Smooth muscle cell of the umbilical artery (primary cell): ENCODE results near the gene SMIM11. TPM values are rescaled to one million over a fixed set of nuclear protein-coding genes. Genes with fewer than 3 reads are reported as not detected.

Experiments
- total RNA-seq: library from RNA; depleted of rRNA; stranded (reverse); fragments of >200 nt; gene quantifications from 2 replicates; pipeline ENCODE4 v1.2.3, GENCODE V29; 2014

SMIM11 gene, protein sequence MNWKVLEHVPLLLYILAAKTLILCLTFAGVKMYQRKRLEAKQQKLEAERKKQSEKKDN
- 0.89 and 1.7 TPM in 2 replicates for total RNA-seq

DNA sequence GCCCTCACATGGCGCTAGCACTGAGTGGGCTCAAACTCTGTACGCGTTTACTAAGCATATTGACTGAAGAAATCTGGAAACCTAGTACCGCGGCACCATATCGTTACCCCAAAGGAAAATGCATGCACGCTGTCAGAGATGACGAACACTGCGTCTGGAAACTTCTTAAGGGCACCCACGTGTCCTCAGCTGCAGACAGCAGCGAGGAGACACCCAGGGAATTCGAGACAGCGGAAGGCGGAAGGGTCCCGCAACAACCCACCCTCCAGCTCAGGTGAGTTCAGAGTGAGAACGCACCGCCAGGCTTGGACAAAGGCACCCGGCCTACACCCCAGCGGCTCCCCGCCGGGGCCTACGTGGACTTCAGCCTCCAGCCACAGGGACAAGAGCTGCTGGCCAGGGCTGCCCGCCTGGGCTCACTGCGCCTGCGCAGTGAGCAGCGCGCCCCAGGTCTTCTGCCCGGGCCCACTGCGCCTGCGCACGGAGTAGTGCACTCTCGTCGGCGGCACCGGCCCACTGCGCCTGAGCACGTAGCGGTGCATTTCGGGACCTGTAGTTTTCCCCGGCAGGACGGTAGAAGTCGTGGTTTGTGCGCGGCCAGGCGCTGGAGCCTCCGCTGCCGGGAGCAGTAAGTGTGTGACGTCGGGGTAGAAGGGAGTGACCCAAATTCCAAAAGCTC, at the start of gene SMIM11:
Gene SMIM11 (plus strand): TSS at position 568 of the 679 bp plus-strand sequence. CDS start 3,998 bp downstream, outside the sequence.

DNA sequence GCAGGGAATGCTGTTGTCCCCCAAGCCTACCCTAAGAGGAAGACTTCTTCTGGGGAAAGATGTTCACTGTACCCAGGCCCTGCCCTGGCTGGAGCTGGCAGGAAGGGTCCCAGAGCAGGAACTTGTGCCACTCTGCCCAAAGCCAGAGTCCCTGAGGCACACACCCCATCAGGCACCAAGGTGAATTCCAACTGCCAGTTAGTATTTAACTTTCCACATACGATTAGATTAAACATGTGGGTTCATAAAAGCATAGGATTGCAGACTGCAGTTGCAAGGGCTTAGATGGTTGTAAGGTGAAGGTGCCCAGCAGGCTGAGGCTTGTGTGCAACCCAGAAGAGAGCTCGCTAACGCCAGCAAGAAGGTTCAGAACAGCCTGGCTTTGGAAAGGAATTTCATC, 11.6 kb upstream of the SMIM11 start, which contains the start of gene KCNE2:
Gene KCNE2 (plus strand): TSS at position 274 of the 400 bp plus-strand sequence. CDS start 6,473 bp downstream, outside the sequence.

DNA sequence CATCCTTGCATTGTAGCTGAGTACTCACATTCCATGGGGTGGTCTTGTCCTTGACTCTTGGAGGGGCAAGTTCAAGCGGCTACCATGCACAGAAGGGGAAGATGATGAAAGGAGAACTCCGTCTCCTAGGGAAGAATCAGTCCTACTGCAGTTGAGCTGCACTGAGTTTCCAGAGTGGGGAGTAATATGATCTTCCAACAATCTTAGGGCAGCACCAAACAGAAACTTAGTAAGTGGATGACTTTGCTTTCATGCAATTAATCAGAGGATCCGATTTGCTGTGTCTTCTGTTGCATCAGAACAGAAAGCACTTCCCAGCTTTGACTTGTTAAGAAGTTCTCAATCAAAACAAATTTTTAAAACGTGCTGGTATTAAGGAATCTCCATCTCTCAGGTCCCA, 48.5 kb downstream of the SMIM11 start, which contains the start of gene SMIM34:
Gene SMIM34 (minus strand): TSS at position 147 of the 400 bp plus-strand sequence. CDS start 112 bp downstream, at position 35.

Other genes with a start within 250 kb of the SMIM11 start
- not detected in 2 replicates for gene KCNE2, start 11.5 kb upstream of the SMIM11 start, total RNA-seq
- gene SMIM34, start 48.4 kb downstream of the SMIM11 start, total RNA-seq = 0.14 TPM in 1 of 2 replicates, not detected in the other
- gene KCNE1, start 136.7 kb downstream of the SMIM11 start, total RNA-seq = 0.18 and 0.30 TPM in 2 replicates
- 66.2 and 123 TPM in 2 replicates for gene RCAN1, start 239.6 kb downstream of the SMIM11 start, total RNA-seq